Upper lobe of left lung (tissue), 6 donors: ENCODE data around the gene TRAPPC11. TPM values are rescaled to one million over a fixed set of nuclear protein-coding genes. Genes with fewer than 3 reads are reported as not detected.

Experiments
- ATAC-seq, 2 donors: fragments of 200-7000 bp; cut with Tn5 transposase; one replicate each; pipeline ENCODE4 v1.9.1; 2022; ENCODE audit warnings: mild to moderate bottlenecking in 2 of 2, moderate library complexity in 2 of 2; ENCODE audit not compliant: low FRiP score in 2 of 2
- DNase-seq, 2 donors: peaks; one replicate each; pipeline ENCODE4 v3.0.0-alpha.2; 2019 to 2020
- H3K27ac ChIP-seq, 4 donors: fragments of 200-600 bp; sonication (generic); one replicate each; pipeline ENCODE4 v1.5.1; 2016 to 2019
- H3K27me3 ChIP-seq, 4 donors: fragments of 200-600 bp; sonication (generic); one replicate each; pipeline ENCODE4 v1.5.1; 2017 to 2019
- H3K36me3 ChIP-seq, 4 donors: fragments of 200-600 bp; sonication (generic); one replicate each; pipeline ENCODE4 v1.5.1; 2016 to 2019
- H3K4me1 ChIP-seq, 4 donors: fragments of 200-600 bp; sonication (generic); one replicate each; pipeline ENCODE4 v1.5.1; 2018 to 2019
- H3K4me3 ChIP-seq, 4 donors: fragments of 200-600 bp; sonication (generic); one replicate each; pipeline ENCODE4 v1.5.1; 2017 to 2019; ENCODE audit warnings: mild to moderate bottlenecking in 2 of 4, moderate library complexity in 1 of 4
- H3K9me3 ChIP-seq, 4 donors: fragments of 200-600 bp; sonication (generic); one replicate each; pipeline ENCODE4 v1.5.1; 2018 to 2019
- CTCF ChIP-seq, 6 experiments: fragments of 450-650 bp in 4 of 6; fragments of 200-600 bp in 2 of 6; sonication (generic) in 2 of 6; IDR thresholded peaks; one replicate each; pipeline ENCODE4 v1.5.1; 2016 to 2019; ENCODE audit warnings: antibody characterized with exemption in 6 of 6
- EP300 ChIP-seq, 4 donors: sonication (generic); formaldehyde crosslinking; IDR thresholded peaks; one replicate each; pipeline ENCODE4 v1.5.1; 2017; ENCODE audit warnings: antibody characterized with exemption in 4 of 4, control low read depth in 2 of 4
- POLR2A ChIP-seq, 4 donors: fragments of 450-650 bp; IDR thresholded peaks; one replicate each; pipeline ENCODE4 v1.5.1; 2016 to 2017; ENCODE audit warnings: antibody characterized with exemption in 4 of 4, mild to moderate bottlenecking in 2 of 4
- POLR2AphosphoS5 ChIP-seq, 2 donors: sonication (generic); formaldehyde crosslinking; IDR thresholded peaks; one replicate each; pipeline ENCODE4 v1.5.1; 2017; ENCODE audit warnings: antibody characterized with exemption in 2 of 2
- WGBS, 2 donors: methylation state at CpG; one replicate each; pipeline ENCODE4 v1.1.5; 2017 to 2018; 5-methylcytosine and 5-hydroxymethylcytosine counted together
- total RNA-seq, 6 donors: library from RNA; depleted of rRNA in 4 of 6; stranded (reverse); fragments of >200 nt in 4 of 6; gene quantifications; one replicate each; pipeline versions ENCODE4 v1.1.0 to v1.2.1, GENCODE V29; 2016 to 2021
- donor health status: DM: no; HTN: no; CAD: no; lungs with moderate emphysema.
- donor health status: DM: no; HTN: yes; CAD: no; lungs with severe emphysema.

Gene TRAPPC11
- total RNA-seq, 6 donors from 2014 or later: 33.0 to 73.3 (median 39.1) TPM

DNA sequence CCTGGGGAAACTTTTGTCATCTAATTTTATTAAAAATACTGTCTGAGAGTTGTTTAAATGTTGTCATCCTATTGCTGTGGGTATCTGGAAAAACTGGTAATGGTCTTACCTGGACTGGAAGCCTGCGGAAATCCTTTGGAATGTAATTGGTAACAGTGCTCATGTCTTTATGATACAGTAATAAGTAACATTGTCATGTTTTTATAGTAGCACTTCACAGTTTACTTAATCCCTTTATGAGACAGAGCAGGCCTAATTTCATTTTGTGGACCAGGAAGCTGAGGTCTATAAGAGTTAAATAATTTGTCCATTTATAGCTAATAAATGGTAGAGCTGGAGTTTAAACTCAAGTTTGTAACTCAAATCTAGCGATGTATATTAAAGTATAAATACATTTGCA is 88.3 kb downstream of the TRAPPC11 start:
- Histone ChIP-seq H3K27me3 (no peaks in the 10 kb centered on the region), H3K9me3 (no peaks in the 10 kb centered on the region), H3K4me1 (no peaks in the 10 kb centered on the region), H3K27ac (no peak overlapping the region), H3K36me3 (no peaks in the 10 kb centered on the region), H3K4me3 (no peak overlapping the region)
- 91 to 95% methylated on average over 2 of the region's 2 CpGs for WGBS, 2 donors
- no peak for ATAC-seq
- DNase-seq: no peak
- no peak for TF ChIP-seq EP300 (IDR thresholded peaks at IDR 0.05)
- no peak for TF ChIP-seq POLR2A (IDR thresholded peaks at IDR 0.05)
- no peak for TF ChIP-seq CTCF (IDR thresholded peaks at IDR 0.05)
- TF ChIP-seq POLR2AphosphoS5 (IDR thresholded peaks at IDR 0.05): no peak

GRCh38 chr4:183747931-183748670 is 89.0 kb downstream of the TRAPPC11 start:
- TF ChIP-seq POLR2AphosphoS5 (IDR thresholded peaks at IDR 0.05) (no peak), CTCF (IDR thresholded peaks at IDR 0.05) (no peak), POLR2A (IDR thresholded peaks at IDR 0.05) (no peak), EP300 (IDR thresholded peaks at IDR 0.05) (no peak)
- Histone ChIP-seq H3K27me3 (no peaks in the 10 kb centered on the region), H3K27ac (no peak overlapping the region), H3K36me3 (no peaks in the 10 kb centered on the region), H3K4me3 (no peak overlapping the region), H3K9me3 (no peaks in the 10 kb centered on the region), H3K4me1 (no peaks in the 10 kb centered on the region)
- DNase-seq: no peak
- WGBS, 2 donors: 58 to 66% methylated on average over 6 of the region's 6 CpGs
- ATAC-seq: no peak

GRCh38 chr4:183751106-183751505 is 92.0 kb downstream of the TRAPPC11 start:
- WGBS, 2 donors: 86 to 94% methylated on average over 4 of the region's 4 CpGs

DNA sequence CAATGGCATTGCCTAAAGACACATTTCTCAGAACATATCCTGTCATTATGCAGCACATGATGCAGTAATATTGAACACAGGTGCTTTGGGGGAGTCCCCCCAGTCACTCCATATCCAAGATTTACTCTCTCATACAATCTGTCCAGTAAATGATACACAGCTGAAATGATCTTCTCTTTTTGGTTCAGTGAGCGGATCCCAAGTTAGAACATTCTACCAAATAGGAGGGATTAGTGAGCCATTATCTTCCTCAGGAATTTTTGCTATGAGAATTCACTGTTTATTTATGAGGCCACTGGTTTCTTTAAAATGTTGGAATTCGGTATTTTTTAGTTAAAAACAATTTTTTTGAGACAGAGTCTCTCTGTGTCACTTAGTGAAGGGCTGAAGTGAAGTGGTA is 96.5 kb downstream of the TRAPPC11 start:
- Histone ChIP-seq H3K4me1 (no peaks in the 10 kb centered on the region), H3K4me3 (no peak overlapping the region), H3K36me3 (no peaks in the 10 kb centered on the region), H3K27me3 (no peaks in the 10 kb centered on the region), H3K27ac (no peak overlapping the region), H3K9me3 (no peaks in the 10 kb centered on the region)
- no peak for ATAC-seq
- 76 to 83% methylated on average over 2 of the region's 2 CpGs for WGBS, 2 donors
- TF ChIP-seq POLR2A (IDR thresholded peaks at IDR 0.05) (no peak), POLR2AphosphoS5 (IDR thresholded peaks at IDR 0.05) (no peak), CTCF (IDR thresholded peaks at IDR 0.05) (no peak), EP300 (IDR thresholded peaks at IDR 0.05) (no peak)
- DNase-seq: no peak

More at GRCh38 chr4:183751106-183751505, 92.0 kb downstream of the TRAPPC11 start:
- ATAC-seq (no peak), DNase-seq (no peak)
- TF ChIP-seq CTCF (IDR thresholded peaks at IDR 0.05): no peak
- no peak for TF ChIP-seq EP300 (IDR thresholded peaks at IDR 0.05)
- no peak for TF ChIP-seq POLR2A (IDR thresholded peaks at IDR 0.05)
- no peak for TF ChIP-seq POLR2AphosphoS5 (IDR thresholded peaks at IDR 0.05)
- Histone ChIP-seq H3K4me3 (no peak overlapping the region), H3K9me3 (no peaks in the 10 kb centered on the region), H3K36me3 (no peaks in the 10 kb centered on the region), H3K4me1 (no peaks in the 10 kb centered on the region), H3K27ac (no peak overlapping the region), H3K27me3 (no peaks in the 10 kb centered on the region)

- 72 to 81% methylated on average over 10 of the region's 10 CpGs for WGBS, 2 donors
- H3K9me3 ChIP-seq: no peaks in the 10 kb centered on the region
- DNase-seq: peak; percentile 31 to 54
- peak in 1 of 2 donors; percentile 83 for ATAC-seq
- TF ChIP-seq POLR2AphosphoS5 (IDR thresholded peaks at IDR 0.05) (no peak), EP300 (IDR thresholded peaks at IDR 0.05) (no peak), POLR2A (IDR thresholded peaks at IDR 0.05) (no peak), CTCF (IDR thresholded peaks at IDR 0.05) (no peak)
- H3K4me3 ChIP-seq: no peak overlapping the region
- H3K36me3 ChIP-seq: no peaks in the 10 kb centered on the region
- no peaks in the 10 kb centered on the region for H3K4me1 ChIP-seq
- H3K27ac ChIP-seq: no peak overlapping the region
- H3K27me3 ChIP-seq: no peaks in the 10 kb centered on the region
These were observed 98.0 kb downstream of the TRAPPC11 start for GRCh38 chr4:183757060-183757459.
